Loucy (cell line): ENCODE results near the gene CYFIP2.

Experiments used
- H2AFZ ChIP-seq: fragments of 200-600 bp; sonication (generic); 2 replicates; pipeline ENCODE4 v1.6.0; 2016; ENCODE audit warnings: antibody characterized with exemption, mild to moderate bottlenecking, low read length, moderate library complexity
- H3F3A ChIP-seq: fragments of 200-600 bp; 2 replicates; pipeline ENCODE4 v1.6.0; 2016; ENCODE audit warnings: antibody characterized with exemption, low read depth, mild to moderate bottlenecking
- H3K27me3 ChIP-seq: fragments of 200-600 bp; sonication (generic); 2 replicates; pipeline ENCODE4 v1.6.1; 2014; ENCODE audit warnings: low read length, mild to moderate bottlenecking; ENCODE audit not compliant: insufficient read depth, poor library complexity, severe bottlenecking
- H3K36me3 ChIP-seq: fragments of 200-600 bp; sonication (generic); 2 replicates; pipeline ENCODE4 v1.6.1; 2016; ENCODE audit warnings: low read length; ENCODE audit not compliant: insufficient read depth
- H3K4me1 ChIP-seq: fragments of 200-600 bp; sonication (generic); 2 replicates; pipeline ENCODE4 v1.5.1; 2014; ENCODE audit warnings: low read length, mild to moderate bottlenecking; ENCODE audit not compliant: insufficient read depth, poor library complexity, severe bottlenecking
- H3K4me2 ChIP-seq: fragments of 200-600 bp; sonication (generic); 2 replicates; pipeline ENCODE4 v1.6.0; 2014; ENCODE audit warnings: antibody characterized with exemption, low read length, low read depth, mild to moderate bottlenecking; ENCODE audit not compliant: poor library complexity, severe bottlenecking
- H3K4me3 ChIP-seq: fragments of 200-600 bp; sonication (generic); 2 replicates; pipeline ENCODE4 v1.5.1; 2014; ENCODE audit warnings: low read length, mild to moderate bottlenecking, mixed read lengths; ENCODE audit not compliant: poor library complexity, severe bottlenecking
- H3K79me2 ChIP-seq: fragments of 200-600 bp; sonication (generic); 2 replicates; pipeline ENCODE4 v1.6.1; 2014; ENCODE audit warnings: low read length; ENCODE audit not compliant: insufficient read depth
- H3K9ac ChIP-seq: fragments of 200-600 bp; sonication (generic); 2 replicates; pipeline ENCODE4 v1.6.0; 2014; ENCODE audit warnings: mild to moderate bottlenecking, low read depth, low read length, moderate library complexity; ENCODE audit not compliant: poor library complexity, severe bottlenecking
- H3K9me2 ChIP-seq: fragments of 200-600 bp; sonication (generic); replicated peaks from 2 replicates; pipeline ENCODE4 v1.6.1; 2016; ENCODE audit warnings: low read depth, low read length, mixed read lengths
- H3K9me3 ChIP-seq: fragments of 200-600 bp; sonication (generic); 2 replicates; pipeline ENCODE4 v1.6.1; 2014; ENCODE audit warnings: mild to moderate bottlenecking, antibody characterized with exemption, low read length, low read depth; ENCODE audit not compliant: insufficient read depth
- H4K20me1 ChIP-seq: fragments of 200-600 bp; sonication (generic); 2 replicates; pipeline ENCODE4 v1.6.0; 2014; ENCODE audit warnings: antibody characterized with exemption, low read length, mild to moderate bottlenecking; ENCODE audit not compliant: insufficient read depth, poor library complexity, severe bottlenecking
- EZH2phosphoT487 ChIP-seq: fragments of 200-600 bp; IDR thresholded peaks from 2 replicates; pipeline ENCODE4 v1.6.1; 2018; ENCODE audit warnings: antibody characterized with exemption, mild to moderate bottlenecking, moderate library complexity, borderline replicate concordance
- TF ChIP-seq, protein P1 (sequence below): fragments of 200-600 bp; sonication (generic); conservative IDR thresholded peaks from 2 replicates; pipeline ENCODE4 v1.5.1; 2014; ENCODE audit warnings: mild to moderate bottlenecking, antibody characterized with exemption, low read length

Gene CYFIP2

DNA sequence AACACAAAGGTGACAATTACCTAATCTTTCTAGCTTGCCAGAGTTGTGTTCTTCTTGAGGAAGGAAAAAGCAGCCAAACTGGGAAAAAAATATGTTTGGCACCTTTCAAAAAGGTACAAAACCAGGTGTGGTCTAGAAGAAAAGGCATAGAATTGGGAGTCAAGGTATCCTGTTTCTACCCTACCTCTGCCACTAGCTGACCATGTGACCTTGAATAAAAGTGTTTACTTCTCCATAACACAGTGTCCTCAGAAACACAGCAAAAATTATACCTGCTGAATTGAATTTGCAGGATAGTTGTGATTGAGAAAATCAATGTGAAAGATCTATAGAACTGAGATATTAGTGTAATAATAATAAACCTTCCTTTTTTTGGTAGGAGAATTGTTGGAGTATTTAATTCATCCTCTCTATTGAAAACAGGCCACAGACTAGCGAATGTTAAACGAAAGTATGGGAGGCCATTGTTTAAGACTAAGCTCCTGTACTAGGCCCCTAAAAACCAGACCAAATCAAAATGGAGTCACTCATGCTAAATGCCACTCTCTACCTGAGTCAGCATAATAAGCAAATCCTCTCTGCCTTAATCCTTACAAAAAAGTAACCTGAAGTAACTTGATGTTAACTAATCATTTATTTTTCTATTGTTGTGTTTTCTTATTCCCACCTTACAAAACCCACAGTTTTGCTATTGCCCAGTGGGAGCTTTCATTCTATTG, 12.6 kb downstream of the CYFIP2 start:
- peaks cover 11% of the 10 kb centered on the region; the same call in 1 of the 2 replicates for H3K36me3 ChIP-seq
- peaks cover 100% of the 10 kb centered on the region for H3K79me2 ChIP-seq
- H3K9me3 ChIP-seq = no peaks in the 10 kb centered on the region
- H3K27me3 ChIP-seq = no peaks in the 10 kb centered on the region
- peaks cover 69% of the 10 kb centered on the region for H4K20me1 ChIP-seq
- TF ChIP-seq, protein P1, sequence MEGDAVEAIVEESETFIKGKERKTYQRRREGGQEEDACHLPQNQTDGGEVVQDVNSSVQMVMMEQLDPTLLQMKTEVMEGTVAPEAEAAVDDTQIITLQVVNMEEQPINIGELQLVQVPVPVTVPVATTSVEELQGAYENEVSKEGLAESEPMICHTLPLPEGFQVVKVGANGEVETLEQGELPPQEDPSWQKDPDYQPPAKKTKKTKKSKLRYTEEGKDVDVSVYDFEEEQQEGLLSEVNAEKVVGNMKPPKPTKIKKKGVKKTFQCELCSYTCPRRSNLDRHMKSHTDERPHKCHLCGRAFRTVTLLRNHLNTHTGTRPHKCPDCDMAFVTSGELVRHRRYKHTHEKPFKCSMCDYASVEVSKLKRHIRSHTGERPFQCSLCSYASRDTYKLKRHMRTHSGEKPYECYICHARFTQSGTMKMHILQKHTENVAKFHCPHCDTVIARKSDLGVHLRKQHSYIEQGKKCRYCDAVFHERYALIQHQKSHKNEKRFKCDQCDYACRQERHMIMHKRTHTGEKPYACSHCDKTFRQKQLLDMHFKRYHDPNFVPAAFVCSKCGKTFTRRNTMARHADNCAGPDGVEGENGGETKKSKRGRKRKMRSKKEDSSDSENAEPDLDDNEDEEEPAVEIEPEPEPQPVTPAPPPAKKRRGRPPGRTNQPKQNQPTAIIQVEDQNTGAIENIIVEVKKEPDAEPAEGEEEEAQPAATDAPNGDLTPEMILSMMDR = no peak
- no peak for TF ChIP-seq EZH2phosphoT487
- no peaks in the 10 kb centered on the region for H3K9me2 ChIP-seq
- no peak overlapping the region for H3K4me3 ChIP-seq
- H3K4me2 ChIP-seq = no peak overlapping the region
- no peak overlapping the region for H2AFZ ChIP-seq
- peaks cover 16% of the 10 kb centered on the region for H3K4me1 ChIP-seq
- no peak overlapping the region for H3K9ac ChIP-seq
- H3F3A ChIP-seq = no peaks in the 10 kb centered on the region

DNA sequence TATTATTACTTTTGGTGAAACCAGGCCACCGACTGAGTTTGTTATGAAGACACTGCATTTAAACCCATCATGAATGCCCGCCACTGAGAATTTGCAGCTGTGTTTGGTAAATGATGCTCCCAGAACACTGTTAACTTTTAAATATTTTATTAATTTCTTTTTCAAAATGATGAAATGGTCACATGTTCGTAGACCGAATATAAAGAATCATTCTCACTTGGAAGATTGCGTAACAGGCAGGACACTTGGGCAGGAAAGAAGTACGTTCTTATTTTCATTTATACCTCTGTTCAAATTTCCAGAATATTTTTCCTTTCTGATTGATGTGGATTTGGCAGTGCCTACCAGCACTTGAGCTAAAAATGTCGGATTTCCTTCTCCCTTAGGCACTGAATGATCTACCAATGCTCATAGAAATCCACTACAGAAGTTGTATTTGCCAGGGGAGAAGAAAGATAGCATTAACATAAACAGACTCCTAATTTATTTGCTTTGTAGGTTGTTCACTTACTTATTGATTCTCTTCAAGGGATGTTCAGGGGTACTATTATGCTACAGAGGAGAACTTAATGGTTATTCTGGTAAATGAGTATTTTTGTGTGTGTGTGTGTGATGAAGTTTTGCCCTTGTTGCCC, 13.8 kb downstream of the CYFIP2 start:
- Histone ChIP-seq H3K4me3 (no peak overlapping the region), H3K36me3 (peaks cover 11% of the 10 kb centered on the region; the same call in 1 of the 2 replicates), H3K9ac (no peak overlapping the region), H3K4me1 (peaks cover 11% of the 10 kb centered on the region), H3F3A (no peaks in the 10 kb centered on the region), H3K9me3 (no peaks in the 10 kb centered on the region), H3K9me2 (no peaks in the 10 kb centered on the region), H4K20me1 (peaks cover 82% of the 10 kb centered on the region), H3K4me2 (no peak overlapping the region), H2AFZ (no peak overlapping the region), H3K27me3 (no peaks in the 10 kb centered on the region), H3K79me2 (peaks cover 100% of the 10 kb centered on the region)
- no peak for TF ChIP-seq EZH2phosphoT487
- TF ChIP-seq, protein P1 = no peak

DNA sequence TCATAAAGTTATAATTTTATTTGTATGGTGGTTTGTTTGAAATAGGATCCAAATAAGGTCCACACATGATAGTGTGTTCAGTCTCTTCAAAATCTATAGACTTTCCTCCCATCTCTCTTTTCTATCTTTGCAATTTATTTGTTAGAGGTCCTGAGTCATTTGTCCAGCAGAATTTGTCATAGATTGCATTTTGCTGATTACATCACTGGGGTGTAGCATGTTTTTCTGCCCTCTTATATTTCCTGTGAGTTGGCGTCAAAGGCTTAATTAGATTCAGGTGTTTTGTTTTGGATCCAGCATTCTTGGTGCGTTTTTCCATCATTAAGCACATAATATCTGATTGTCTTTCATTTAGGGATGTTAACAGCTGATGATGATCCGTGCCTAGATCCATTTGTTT, 15.0 kb downstream of the CYFIP2 start:
- Histone ChIP-seq H3K9me2 (no peaks in the 10 kb centered on the region), H3K4me1 (peaks cover 11% of the 10 kb centered on the region), H3K27me3 (no peaks in the 10 kb centered on the region), H3K79me2 (peaks cover 98% of the 10 kb centered on the region), H3K9ac (no peak overlapping the region), H3K9me3 (no peaks in the 10 kb centered on the region), H3K36me3 (peaks cover 23% of the 10 kb centered on the region; the same call in 1 of the 2 replicates), H3K4me2 (no peak overlapping the region), H3K4me3 (no peak overlapping the region), H4K20me1 (peaks cover 84% of the 10 kb centered on the region), H2AFZ (no peak overlapping the region), H3F3A (no peaks in the 10 kb centered on the region)
- TF ChIP-seq EZH2phosphoT487 = no peak
- TF ChIP-seq, protein P1 = no peak
